ENCODE data around the gene OBP2B.
"Not testable (repeated sequence)": the region's sequence is repeated elsewhere in the genome, so short reads cannot be mapped to it uniquely, and the experiment has no call there.

OBP2B gene

DNA sequence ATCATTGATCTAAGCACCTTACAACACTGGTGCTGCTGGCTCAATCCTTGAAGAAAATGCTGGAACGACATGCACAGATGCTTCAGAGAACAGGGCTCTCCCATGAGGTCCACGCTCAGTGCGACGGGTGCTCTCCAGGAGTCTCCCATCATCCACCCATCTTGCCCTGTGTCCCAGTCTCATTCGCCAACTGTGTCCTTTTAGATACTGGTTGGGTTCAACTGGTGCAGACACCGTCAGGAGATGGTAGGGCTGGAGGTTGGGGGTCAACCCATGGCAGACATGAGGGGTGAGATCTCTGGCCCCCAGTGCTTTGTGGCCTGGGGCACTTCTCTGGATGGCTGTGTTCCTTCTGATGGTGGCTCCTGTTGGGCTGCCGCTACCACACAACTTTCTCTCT lies 1.6 kb upstream of the OBP2B start:
- no peak overlapping the region for H3K9ac ChIP-seq (ENCODE audit: insufficient read length)
- H3K4me3 ChIP-seq = no peak overlapping the region
- no peaks in the 10 kb centered on the region; the same call in 1 of the 2 replicates for H3K9me3 ChIP-seq (ENCODE audit: low read depth, low read length)
- H3K36me3 ChIP-seq (ENCODE audit: insufficient read depth, low read length) = no peaks in the 10 kb centered on the region
- no peak for DNase-seq (ENCODE audit: low read depth, low spot score)
- no peak for TF ChIP-seq FOXP2 (optimal IDR thresholded peaks at IDR 0.05; ENCODE audit: control extremely low read depth, extremely low read length, insufficient read depth)
- no peak for TF ChIP-seq POLR2AphosphoS5 (IDR thresholded peaks at IDR 0.05; ENCODE audit: borderline replicate concordance, low read depth, low read length)
- TF ChIP-seq EZH2 (IDR thresholded peaks at IDR 0.05) = no peak
- H3K27ac ChIP-seq = no peak overlapping the region

DNA sequence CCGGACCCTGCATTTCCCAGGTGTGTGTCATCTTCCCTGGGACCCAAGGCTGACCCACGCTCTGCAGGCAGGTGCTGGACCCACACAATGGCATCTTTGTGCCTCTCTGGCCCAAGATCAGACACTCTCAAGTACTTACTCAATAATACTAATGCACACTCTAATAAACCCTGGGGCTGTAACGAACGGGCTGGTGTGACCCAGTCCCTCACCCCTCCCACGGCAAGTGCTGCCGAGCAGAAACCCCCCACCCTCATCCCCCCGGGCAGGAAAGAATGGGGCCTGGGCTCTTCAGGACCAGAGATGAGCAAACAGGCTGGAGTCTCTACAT lies 1.1 kb upstream of the OBP2B start:
- DNase-seq (ENCODE audit: low read depth, low spot score) = no peak
- H3K4me3 ChIP-seq = no peak overlapping the region
- H3K9me3 ChIP-seq (ENCODE audit: low read depth, low read length) = no peaks in the 10 kb centered on the region; the same call in 1 of the 2 replicates
- no peak overlapping the region for H3K27ac ChIP-seq
- TF ChIP-seq POLR2AphosphoS5 (IDR thresholded peaks at IDR 0.05; ENCODE audit: borderline replicate concordance, low read depth, low read length) (no peak), FOXP2 (optimal IDR thresholded peaks at IDR 0.05; ENCODE audit: control extremely low read depth, extremely low read length, insufficient read depth) (no peak), EZH2 (IDR thresholded peaks at IDR 0.05) (no peak)
- no peak overlapping the region for H3K9ac ChIP-seq (ENCODE audit: insufficient read length)
- H3K36me3 ChIP-seq (ENCODE audit: insufficient read depth, low read length) = no peaks in the 10 kb centered on the region

DNA sequence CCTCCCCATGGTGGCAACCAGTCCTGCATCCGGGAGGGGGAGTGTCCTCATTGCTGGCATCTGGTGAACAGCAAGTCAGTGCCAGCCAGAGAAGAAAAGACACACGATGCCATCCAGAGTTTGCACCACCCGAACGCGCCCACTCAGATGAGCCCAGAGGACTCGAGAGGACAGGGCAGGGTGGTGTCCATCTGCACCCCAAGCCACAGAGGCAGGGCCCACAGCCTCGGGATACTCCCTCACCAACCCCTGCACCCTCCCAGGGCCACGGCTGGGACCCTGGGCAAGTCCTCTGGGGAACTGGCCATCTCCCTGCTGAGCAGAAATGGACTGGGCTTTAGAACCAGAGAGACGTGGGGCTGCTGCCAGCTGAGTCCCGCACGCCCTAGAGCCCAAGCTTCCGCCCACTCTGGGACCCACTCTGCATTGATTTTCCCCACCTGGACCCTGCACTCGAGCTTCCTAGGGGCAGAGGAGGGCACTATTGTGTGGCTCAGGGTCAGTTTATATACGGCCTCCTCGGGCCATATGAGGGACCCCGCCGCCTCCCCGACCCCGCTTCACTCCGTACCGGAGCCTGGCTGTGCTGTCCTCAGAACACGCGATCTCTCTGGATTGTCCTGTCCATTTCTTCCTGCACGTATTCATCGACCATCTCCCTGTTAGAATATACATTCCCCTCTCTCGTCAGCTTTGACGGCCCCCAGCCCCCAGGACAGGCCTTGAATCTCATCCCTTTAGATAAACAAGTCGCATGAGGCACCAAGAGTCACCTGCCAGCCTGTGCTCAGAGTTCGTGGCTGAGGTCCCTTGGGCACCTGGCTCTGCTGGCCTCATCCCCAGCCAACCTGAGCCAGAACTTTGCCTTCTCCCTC lies 514 bp upstream of the OBP2B start:
- H3K27ac ChIP-seq; H3K36me3 ChIP-seq (ENCODE audit: insufficient read depth, low read length); H3K9ac ChIP-seq (ENCODE audit: insufficient read length); DNase-seq (ENCODE audit: low read depth, low spot score); H3K9me3 ChIP-seq (ENCODE audit: low read depth, low read length); H3K4me3 ChIP-seq: not testable (repeated sequence)

DNA sequence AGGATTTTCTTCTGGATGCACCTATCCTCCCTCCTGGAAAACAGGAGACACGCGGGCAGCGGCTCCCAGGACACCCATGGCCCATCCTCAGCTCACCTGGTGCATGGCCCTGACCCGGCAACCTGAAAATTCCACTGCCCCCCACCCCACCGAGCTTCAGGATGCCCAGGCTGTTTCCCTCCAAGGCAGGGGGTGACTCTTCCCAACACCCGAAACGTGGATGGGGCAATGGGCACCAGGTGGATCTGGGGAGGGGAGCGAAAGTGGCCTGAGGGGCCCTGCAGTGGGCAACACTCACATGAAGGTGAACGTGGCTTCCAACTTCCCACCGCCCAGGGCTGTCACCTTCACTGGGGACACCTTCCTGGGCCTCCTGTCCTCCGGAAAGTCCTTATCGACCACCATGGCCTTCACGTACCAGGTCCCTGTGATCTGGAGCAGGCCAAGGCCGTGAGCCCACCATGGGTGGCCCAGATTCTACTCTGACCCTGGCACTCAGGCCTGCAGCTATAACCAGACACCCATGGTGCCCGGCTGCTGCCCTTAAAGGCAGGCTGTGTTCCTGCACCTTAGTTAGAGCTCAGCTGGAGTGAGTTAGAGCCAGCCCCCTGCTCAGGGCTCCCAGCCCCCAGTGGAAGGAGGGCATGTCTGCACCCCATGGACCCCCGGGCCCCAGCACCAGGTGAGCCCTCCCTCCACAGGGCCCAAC lies 725 bp downstream of the OBP2B start:
- H3K4me3 ChIP-seq; H3K27ac ChIP-seq; DNase-seq (ENCODE audit: low read depth, low spot score); H3K9ac ChIP-seq (ENCODE audit: insufficient read length); H3K9me3 ChIP-seq (ENCODE audit: low read depth, low read length); H3K36me3 ChIP-seq (ENCODE audit: insufficient read depth, low read length): not testable (repeated sequence)

DNA sequence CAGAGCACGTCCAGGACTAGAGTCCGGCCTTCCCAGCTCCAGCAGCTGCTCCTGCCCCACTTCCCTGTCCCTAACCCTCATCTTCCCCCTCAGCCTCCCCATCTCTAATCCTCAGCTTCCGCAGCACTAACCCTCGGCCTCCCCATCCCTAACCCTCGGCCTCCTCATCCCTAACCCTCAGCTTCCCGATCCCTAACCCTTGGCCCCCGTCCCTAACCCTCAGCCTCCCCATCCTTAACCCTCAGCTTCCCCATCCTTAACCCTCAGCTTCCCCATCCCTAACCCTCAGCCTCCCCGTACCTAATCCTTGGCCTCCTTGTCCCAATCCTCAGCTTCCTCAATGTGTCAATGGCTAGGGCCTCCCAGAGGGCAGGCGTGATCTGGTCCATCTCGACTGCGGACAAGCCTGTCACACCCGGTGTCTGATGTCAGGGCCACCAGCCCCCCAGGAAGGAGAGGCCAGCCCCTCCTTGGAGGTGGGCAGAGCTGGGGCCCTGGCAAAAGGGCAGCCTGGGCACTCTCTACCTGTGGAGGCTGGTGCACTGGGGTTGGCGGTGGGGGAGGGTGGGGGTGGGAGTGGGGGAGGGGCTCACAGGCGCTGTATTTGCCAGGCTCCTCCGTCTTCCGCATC lies 1.4 kb downstream of the OBP2B start:
- no peak for TF ChIP-seq POLR2AphosphoS5 (IDR thresholded peaks at IDR 0.05; ENCODE audit: borderline replicate concordance, low read depth, low read length)
- TF ChIP-seq EZH2 (IDR thresholded peaks at IDR 0.05) = no peak
- no peak for TF ChIP-seq FOXP2 (optimal IDR thresholded peaks at IDR 0.05; ENCODE audit: control extremely low read depth, extremely low read length, insufficient read depth)
- no peak overlapping the region for H3K4me3 ChIP-seq
- H3K9ac ChIP-seq (ENCODE audit: insufficient read length) = no peak overlapping the region
- H3K36me3 ChIP-seq (ENCODE audit: insufficient read depth, low read length) = no peaks in the 10 kb centered on the region
- no peak for DNase-seq (ENCODE audit: low read depth, low spot score)
- H3K27ac ChIP-seq = no peak overlapping the region
- H3K9me3 ChIP-seq (ENCODE audit: low read depth, low read length) = no peaks in the 10 kb centered on the region

DNA sequence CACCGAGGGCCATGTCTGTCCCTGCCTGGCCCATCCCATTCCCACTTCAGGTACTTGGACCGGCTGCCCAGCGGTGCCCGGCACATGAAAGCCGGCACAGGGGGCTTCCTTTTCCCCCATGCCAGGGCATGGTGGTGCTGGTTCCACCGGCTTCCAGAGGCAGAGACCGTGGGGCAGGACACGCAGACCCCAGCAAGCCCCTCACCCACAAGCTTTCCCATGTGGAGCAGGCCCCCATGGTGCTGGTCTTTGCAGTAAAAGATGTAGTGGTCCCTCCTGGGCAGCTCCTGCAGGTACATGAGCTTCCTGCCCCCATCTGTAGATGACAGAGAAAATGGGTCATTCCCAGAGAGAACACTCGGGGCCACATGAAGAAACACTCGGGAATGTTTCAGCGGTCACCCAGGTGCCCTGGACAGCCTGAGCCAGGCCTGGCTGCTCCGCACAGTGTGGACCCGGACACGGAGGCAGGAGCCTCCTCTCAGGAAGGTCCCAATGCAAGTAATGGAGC lies 2.0 kb downstream of the OBP2B start:
- H3K36me3 ChIP-seq (ENCODE audit: insufficient read depth, low read length) = no peaks in the 10 kb centered on the region
- DNase-seq (ENCODE audit: low read depth, low spot score) = no peak
- H3K9me3 ChIP-seq (ENCODE audit: low read depth, low read length) = no peaks in the 10 kb centered on the region

DNA sequence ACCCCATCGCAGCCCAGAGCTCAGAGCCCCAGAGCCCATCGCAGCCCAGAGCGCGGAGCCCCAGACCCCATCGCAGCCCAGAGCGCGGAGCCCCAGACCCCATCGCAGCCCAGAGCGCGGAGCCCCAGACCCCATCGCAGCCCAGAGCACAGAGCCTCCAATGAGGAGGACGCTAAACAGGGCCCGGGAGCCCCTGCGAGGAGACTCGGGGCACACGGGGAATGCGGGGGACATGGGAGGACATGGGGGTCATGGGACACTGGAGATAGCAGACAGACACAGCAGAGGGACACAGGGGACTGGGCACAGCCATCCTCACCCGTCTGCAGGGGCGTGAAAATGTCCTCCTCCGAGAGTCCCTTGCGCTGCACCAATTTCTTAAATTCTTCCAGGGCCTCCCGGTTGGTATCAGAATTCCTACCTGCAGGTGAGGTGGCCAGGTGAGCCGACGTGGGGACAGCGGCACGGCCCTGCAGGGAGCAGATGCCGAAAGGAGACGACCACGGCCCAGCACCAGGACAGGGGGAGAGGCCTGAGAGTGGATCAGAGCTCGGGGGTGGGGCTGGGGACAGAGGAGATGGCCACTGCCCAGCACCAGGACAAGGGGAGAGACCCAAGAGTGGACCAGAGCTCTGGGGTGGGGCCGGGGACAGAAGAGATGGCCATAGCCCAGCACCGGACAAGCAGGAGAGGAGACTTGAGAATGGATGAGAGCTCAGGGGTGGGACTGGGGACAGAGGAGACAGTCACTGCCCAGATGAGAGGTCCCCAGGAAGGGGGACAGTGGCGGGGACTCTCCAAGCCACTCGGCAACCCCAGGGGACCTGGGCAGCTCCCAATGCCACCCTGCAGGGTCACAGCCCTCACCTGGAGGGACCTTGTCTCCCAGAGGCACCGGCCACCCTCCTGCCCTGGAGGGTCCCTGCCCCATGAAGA lies 2.8 kb downstream of the OBP2B start:
- no peaks in the 10 kb centered on the region for H3K36me3 ChIP-seq (ENCODE audit: insufficient read depth, low read length)
- no peak for DNase-seq (ENCODE audit: low read depth, low spot score)
- H3K9ac ChIP-seq (ENCODE audit: insufficient read length) = no peak overlapping the region
- no peaks in the 10 kb centered on the region for H3K9me3 ChIP-seq (ENCODE audit: low read depth, low read length)
- H3K27ac ChIP-seq = no peak overlapping the region
- TF ChIP-seq FOXP2 (optimal IDR thresholded peaks at IDR 0.05; ENCODE audit: control extremely low read depth, extremely low read length, insufficient read depth) (no peak), POLR2AphosphoS5 (IDR thresholded peaks at IDR 0.05; ENCODE audit: borderline replicate concordance, low read depth, low read length) (no peak), EZH2 (IDR thresholded peaks at IDR 0.05) (no peak)
- H3K4me3 ChIP-seq = no peak overlapping the region

More for the DNA sequence above, 2.0 kb downstream of the OBP2B start:
- Histone ChIP-seq H3K4me3 (no peak overlapping the region), H3K27ac (no peak overlapping the region), H3K9ac (ENCODE audit: insufficient read length) (no peak overlapping the region)
- no peak for TF ChIP-seq EZH2 (IDR thresholded peaks at IDR 0.05)
- TF ChIP-seq FOXP2 (optimal IDR thresholded peaks at IDR 0.05; ENCODE audit: control extremely low read depth, extremely low read length, insufficient read depth) = no peak
- no peak for TF ChIP-seq POLR2AphosphoS5 (IDR thresholded peaks at IDR 0.05; ENCODE audit: borderline replicate concordance, low read depth, low read length)

DNA sequence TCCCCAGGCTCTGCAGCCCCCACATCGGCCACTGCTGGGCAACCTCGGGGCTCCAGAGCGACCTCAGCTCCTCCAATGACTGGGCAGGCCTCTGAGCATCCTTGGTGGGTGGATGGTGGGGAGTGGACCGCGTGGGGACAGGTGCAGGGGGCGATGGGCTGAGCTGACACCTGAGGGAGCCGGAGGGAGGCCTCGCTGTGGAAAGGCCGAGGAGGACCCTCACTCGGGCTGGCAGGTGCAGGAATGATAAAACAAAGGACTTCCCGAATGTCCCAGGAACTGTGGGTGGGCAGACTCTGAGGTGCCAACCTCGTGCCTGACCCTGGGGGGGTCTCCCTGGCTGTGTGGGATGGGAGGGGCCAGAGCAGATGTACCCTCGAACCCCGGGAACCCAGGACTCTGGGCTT lies 3.6 kb downstream of the OBP2B start:
- H3K27ac ChIP-seq; H3K9ac ChIP-seq (ENCODE audit: insufficient read length); DNase-seq (ENCODE audit: low read depth, low spot score); H3K4me3 ChIP-seq; H3K36me3 ChIP-seq (ENCODE audit: insufficient read depth, low read length); H3K9me3 ChIP-seq (ENCODE audit: low read depth, low read length): not testable (repeated sequence)
